Measurements from ENCODE around the gene YWHAH.
A peak's percentile ranks its signal among the peaks of the same experiment; 100 is the strongest.

YWHAH gene

GRCh38 chr22:31923747-31924146, 20.6 kb upstream of the YWHAH start:
- DNase-seq (ENCODE audit: low spot score) = no peak

- no peak for DNase-seq (ENCODE audit: low spot score)
These were observed 19.3 kb upstream of the YWHAH start for GRCh38 chr22:31925056-31925455.

GRCh38 chr22:31926024-31926423, 18.3 kb upstream of the YWHAH start:
- DNase-seq (ENCODE audit: low spot score) = no peak

GRCh38 chr22:31926969-31927368, 17.4 kb upstream of the YWHAH start:
- DNase-seq (ENCODE audit: low spot score) = no peak

- DNase-seq (ENCODE audit: low spot score) = no peak
These were observed 16.8 kb upstream of the YWHAH start for GRCh38 chr22:31927562-31927961.

GRCh38 chr22:31929167-31929930, 15.0 kb upstream of the YWHAH start:
- peak; percentile 50 for DNase-seq (ENCODE audit: low spot score)

- no peak for DNase-seq (ENCODE audit: low spot score)
These were observed 11.5 kb upstream of the YWHAH start for GRCh38 chr22:31932863-31933262.

GRCh38 chr22:31933406-31933805, 10.9 kb upstream of the YWHAH start:
- DNase-seq (ENCODE audit: low spot score) = no peak

GRCh38 chr22:31933816-31934482, 10.4 kb upstream of the YWHAH start:
- no peak for DNase-seq (ENCODE audit: low spot score)

GRCh38 chr22:31935961-31936635, 8.2 kb upstream of the YWHAH start:
- no peak for DNase-seq (ENCODE audit: low spot score)

GRCh38 chr22:31937341-31937740, 7.0 kb upstream of the YWHAH start:
- no peak for DNase-seq (ENCODE audit: low spot score)

- no peak for DNase-seq (ENCODE audit: low spot score)
These were observed 6.0 kb upstream of the YWHAH start for GRCh38 chr22:31938296-31938695.

GRCh38 chr22:31940506-31940905, 3.8 kb upstream of the YWHAH start:
- DNase-seq (ENCODE audit: low spot score) = no peak

GRCh38 chr22:31942091-31942490, 2.2 kb upstream of the YWHAH start:
- DNase-seq (ENCODE audit: low spot score) = no peak

- no peak for DNase-seq (ENCODE audit: low spot score)
These were observed 943 bp upstream of the YWHAH start for GRCh38 chr22:31943206-31943977.

- DNase-seq (ENCODE audit: low spot score) = peak; percentile 35
These were observed 536 bp downstream of the YWHAH start for GRCh38 chr22:31944700-31945442.

GRCh38 chr22:31945443-31945855, 1.1 kb downstream of the YWHAH start:
- no peak for DNase-seq (ENCODE audit: low spot score)

- no peak for DNase-seq (ENCODE audit: low spot score)
These were observed 1.8 kb downstream of the YWHAH start for GRCh38 chr22:31945971-31946680.

- DNase-seq (ENCODE audit: low spot score) = no peak
These were observed 3.0 kb downstream of the YWHAH start for GRCh38 chr22:31947296-31947695.

- no peak for DNase-seq (ENCODE audit: low spot score)
These were observed 3.7 kb downstream of the YWHAH start for GRCh38 chr22:31948002-31948401.

- peak; percentile 54 for DNase-seq (ENCODE audit: low spot score)
These were observed 5.9 kb downstream of the YWHAH start for GRCh38 chr22:31950226-31950625.
